Mucosa of descending colon (tissue), 3 donors: ENCODE data around the gene RAE1. TPM values are rescaled to one million over a fixed set of nuclear protein-coding genes. Genes with fewer than 3 reads are reported as not detected.
A peak's percentile ranks its signal among the peaks of the same experiment; 100 is the strongest.

Experiments used
- ATAC-seq: fragments of 200-7000 bp; cut with Tn5 transposase; one replicate; pipeline ENCODE4 v1.9.1; 2020; ENCODE audit warnings: mild to moderate bottlenecking, moderate library complexity
- DNase-seq, 3 donors: peaks; one replicate each; pipeline ENCODE4 v3.0.0-alpha.2; 2020
- H3K36me3 ChIP-seq: fragments of 200-600 bp; one replicate; pipeline ENCODE4 v1.8.0; 2021; ENCODE audit warnings: low read depth, mild to moderate bottlenecking
- H3K4me1 ChIP-seq: fragments of 200-600 bp; one replicate; pipeline ENCODE4 v1.8.0; 2021; ENCODE audit warnings: low read depth, mild to moderate bottlenecking
- H3K4me3 ChIP-seq: fragments of 200-600 bp; one replicate; pipeline ENCODE4 v1.8.0; 2021; ENCODE audit warnings: mild to moderate bottlenecking
- H3K9me3 ChIP-seq: fragments of 200-600 bp; one replicate; pipeline ENCODE4 v1.8.0; 2021; ENCODE audit warnings: mild to moderate bottlenecking
- intact Hi-C, 2 donors: fragments of 100-400 bp; cut with DNase I in 1 of 2; cut with micrococcal nuclease in 1 of 2; formaldehyde crosslinking; loops; one replicate each; pipeline versions ENCODE4 v1.11.0 to v1.11.1; 2022; cut with DNase I, micrococcal nuclease
- total RNA-seq, 3 donors: library from RNA; stranded (reverse); fragmentation: NEBNext Ultra II Directional in 2 of 3; extraction: Animal tissue kit (Norgen Biotek cat#: 25700) in 2 of 3; gene quantifications; one replicate each; pipeline versions ENCODE4 v1.2.1 to v1.2.4, GENCODE V29; 2021 to 2023
- TF ChIP-seq, protein P1 (sequence below): fragments of 200-600 bp; IDR thresholded peaks from one replicate; pipeline ENCODE4 v1.8.0; 2022; ENCODE audit warnings: antibody characterized with exemption, mild to moderate bottlenecking
- donor health status: DM: no; HTN: no; CAD: no; lungs with moderate emphysema.
- donor health status: DM: no; HTN: no; CAD: no.
- donor health status: DM: no; HTN: yes; CAD: no.

The RAE1 gene
- total RNA-seq, 3 donors from 2014 or later: 17.6 to 21.0 (median 19.9) TPM

DNA sequence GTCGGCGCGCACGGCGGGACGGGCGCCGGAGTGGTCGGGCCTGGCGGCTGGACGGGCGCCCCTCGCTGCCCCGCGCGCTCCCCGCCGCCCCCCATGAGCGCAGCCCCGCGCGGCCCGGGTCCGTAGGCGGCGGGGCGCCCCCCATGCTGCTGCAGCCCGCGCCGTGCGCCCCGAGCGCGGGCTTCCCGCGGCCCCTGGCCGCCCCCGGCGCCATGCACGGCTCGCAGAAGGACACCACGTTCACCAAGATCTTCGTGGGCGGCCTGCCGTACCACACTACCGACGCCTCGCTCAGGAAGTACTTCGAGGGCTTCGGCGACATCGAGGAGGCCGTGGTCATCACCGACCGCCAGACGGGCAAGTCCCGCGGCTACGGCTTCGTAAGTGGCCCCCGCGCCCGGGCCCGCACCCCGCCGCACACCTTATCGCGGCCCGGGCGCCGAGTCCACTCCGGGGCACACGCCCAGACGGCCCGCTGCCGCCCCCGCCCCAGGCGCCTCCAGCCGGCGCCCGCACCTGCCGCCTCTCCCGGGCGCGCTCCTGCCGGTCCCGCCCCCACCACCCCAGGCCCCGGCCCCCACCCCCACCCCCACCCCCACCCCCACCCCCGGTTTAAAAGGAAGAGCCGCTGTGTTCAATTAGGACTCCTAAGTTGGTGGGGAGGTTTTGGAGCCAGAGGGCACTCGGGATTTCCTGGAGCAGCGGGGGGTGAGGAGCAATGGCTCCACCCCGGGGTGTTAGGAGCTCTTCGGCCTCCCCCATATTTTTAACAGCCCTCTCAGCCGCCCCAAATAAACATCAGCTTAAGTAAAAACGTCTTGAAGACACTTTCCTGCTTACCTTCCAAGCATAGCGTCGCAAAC lies 40.6 kb downstream of the RAE1 start:
- H3K4me1 ChIP-seq: peaks cover 33% of the 10 kb centered on the region
- peak overlapping the region; percentile 65 for H3K4me3 ChIP-seq
- DNase-seq (peak; percentile 48 to 75 (median 63)), ATAC-seq (no peak)
- H3K36me3 ChIP-seq: no peaks in the 10 kb centered on the region
- TF ChIP-seq, protein P1, sequence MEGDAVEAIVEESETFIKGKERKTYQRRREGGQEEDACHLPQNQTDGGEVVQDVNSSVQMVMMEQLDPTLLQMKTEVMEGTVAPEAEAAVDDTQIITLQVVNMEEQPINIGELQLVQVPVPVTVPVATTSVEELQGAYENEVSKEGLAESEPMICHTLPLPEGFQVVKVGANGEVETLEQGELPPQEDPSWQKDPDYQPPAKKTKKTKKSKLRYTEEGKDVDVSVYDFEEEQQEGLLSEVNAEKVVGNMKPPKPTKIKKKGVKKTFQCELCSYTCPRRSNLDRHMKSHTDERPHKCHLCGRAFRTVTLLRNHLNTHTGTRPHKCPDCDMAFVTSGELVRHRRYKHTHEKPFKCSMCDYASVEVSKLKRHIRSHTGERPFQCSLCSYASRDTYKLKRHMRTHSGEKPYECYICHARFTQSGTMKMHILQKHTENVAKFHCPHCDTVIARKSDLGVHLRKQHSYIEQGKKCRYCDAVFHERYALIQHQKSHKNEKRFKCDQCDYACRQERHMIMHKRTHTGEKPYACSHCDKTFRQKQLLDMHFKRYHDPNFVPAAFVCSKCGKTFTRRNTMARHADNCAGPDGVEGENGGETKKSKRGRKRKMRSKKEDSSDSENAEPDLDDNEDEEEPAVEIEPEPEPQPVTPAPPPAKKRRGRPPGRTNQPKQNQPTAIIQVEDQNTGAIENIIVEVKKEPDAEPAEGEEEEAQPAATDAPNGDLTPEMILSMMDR: no peak
- no peaks in the 10 kb centered on the region for H3K9me3 ChIP-seq
- intact Hi-C loops: no loop called here

DNA sequence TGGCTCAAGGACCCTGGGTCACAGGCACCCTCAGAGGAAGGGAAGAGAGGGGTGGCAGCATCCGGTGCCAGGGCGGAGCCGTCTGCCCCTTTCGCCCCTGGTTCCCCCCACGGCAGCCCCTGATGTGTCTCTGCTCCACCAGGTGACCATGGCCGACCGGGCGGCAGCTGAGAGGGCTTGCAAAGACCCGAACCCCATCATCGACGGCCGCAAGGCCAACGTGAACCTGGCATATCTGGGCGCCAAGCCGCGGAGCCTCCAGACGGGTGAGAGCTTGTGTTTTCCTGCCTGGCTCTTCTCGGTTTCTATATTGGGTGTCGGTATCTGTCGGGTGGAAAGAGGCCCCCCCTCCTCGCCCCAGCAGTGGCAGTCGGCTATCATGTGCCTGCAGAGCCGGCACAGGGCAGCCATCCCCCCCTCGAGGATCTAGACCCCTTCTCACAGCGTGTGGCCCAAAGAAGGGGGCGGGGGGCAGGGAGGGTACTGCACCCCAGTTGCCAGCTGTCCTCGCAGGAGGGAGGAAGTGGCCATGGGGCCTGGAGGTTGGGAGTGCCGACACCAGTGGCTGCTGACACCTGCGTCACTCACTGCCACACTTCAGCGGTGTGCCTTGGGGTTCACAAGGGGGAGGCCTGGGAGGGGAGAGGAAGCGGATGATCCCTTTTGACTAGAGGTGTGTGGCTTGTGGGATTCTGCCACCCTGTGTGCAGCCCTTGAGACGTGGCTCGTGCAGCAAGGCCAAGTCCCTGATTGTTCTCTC lies 41.6 kb downstream of the RAE1 start:
- DNase-seq (peak; percentile 64 to 91 (median 78)), ATAC-seq (peak; percentile 42)
- TF ChIP-seq, protein P1: no peak
- intact Hi-C loops: no loop called here
- peaks cover 36% of the 10 kb centered on the region for H3K4me1 ChIP-seq
- no peaks in the 10 kb centered on the region for H3K9me3 ChIP-seq
- no peaks in the 10 kb centered on the region for H3K36me3 ChIP-seq
- H3K4me3 ChIP-seq: peak overlapping the region; percentile 24

DNA sequence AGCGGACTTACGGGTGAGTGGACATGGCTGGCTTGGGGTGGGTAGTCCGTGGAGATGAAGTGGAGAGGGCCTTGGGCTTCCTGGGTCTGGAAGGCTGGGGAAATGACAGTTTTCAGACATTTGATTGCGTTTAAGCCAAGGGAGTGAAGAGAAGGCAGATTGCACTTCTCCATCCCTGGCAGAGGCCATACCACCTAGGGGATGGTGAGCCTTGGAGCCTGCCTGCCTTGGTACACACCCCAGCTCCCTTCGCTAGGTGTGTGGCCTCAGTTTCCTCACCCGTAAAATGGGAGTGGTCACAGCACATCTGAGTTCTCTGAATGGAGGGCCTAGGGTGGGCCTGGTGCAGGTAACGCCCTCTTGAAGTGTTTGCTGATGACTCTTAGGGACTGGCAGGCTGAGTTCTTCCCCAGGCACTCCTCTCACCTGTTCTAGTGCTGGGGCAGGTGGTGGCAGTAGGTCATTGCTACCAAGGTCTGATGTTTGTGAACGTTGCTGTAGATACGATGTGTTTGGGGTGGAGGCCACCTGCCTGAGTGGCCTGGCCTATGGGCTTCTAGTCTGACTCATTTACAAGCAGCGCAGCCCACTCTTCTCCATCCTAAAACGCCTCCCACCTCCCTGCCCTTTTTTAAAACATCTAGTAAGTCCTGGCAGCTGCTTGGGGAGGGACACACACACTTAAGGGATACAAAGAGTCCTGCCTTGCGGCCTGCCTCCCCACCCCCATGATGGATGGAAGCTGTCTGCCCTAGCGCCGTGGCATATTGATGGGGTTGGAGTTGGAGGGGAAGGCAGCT lies 42.5 kb downstream of the RAE1 start:
- Histone ChIP-seq H3K4me3 (no peak overlapping the region), H3K4me1 (peaks cover 42% of the 10 kb centered on the region), H3K9me3 (no peaks in the 10 kb centered on the region), H3K36me3 (no peaks in the 10 kb centered on the region)
- intact Hi-C loops: no loop called here
- DNase-seq: peak in 2 of 3 donors; percentile 35 to 57
- peak; percentile 53 for ATAC-seq
- TF ChIP-seq, protein P1: no peak

DNA sequence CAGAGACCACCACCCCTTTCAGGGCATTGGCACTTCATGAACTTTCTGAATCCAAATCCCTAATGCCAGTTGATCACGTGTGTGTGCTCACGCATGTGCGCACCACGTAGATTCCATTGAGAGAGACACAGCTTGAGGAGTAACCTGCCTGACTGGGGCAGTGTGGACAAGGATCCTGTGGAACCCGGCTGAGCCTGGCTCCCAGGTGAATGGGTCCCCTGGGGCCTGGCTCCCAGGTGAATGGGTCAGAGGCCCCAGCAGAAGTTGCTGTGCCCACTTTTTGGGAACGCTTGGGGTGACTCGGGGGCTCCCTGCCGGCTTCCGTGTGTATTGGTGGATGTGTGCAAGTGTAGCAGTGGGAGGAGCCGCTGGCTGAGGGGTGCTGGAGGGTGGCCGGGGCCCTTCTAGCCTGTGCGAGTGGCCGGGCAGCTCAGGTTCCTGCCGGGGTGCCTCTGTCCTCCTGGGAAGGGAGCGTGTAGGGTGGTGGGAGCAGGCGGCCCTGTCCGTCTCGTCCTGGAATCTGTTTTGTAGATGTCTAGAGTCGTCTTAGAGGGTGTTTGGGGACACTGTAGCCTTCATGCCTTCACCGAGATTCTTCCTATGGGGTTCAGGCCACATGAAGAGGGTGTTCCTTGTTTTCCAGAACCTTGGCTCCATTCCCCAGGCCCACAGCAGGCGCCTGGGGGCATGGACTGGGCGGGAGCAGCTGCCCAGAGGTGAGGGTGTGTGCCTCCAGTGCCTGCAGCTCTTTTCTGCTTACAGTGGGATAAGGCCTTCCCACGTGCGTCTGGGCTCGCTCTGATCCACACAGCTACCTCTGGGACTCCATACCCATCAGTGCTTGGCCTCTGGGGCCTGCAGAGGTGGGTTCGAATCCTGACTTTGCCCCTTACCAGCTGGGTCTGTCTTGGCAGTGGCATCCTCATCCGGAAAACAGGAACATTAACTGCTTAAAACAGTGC lies 43.3 kb downstream of the RAE1 start:
- Histone ChIP-seq H3K9me3 (no peaks in the 10 kb centered on the region), H3K4me1 (peaks cover 47% of the 10 kb centered on the region), H3K4me3 (no peak overlapping the region), H3K36me3 (no peaks in the 10 kb centered on the region)
- ATAC-seq: no peak
- intact Hi-C loops: no loop called here
- TF ChIP-seq, protein P1: no peak
- peak in 2 of 3 donors; percentile 39 to 62 for DNase-seq
